Esophagus mucosa (tissue), 1 donor: ENCODE measurements around the gene RCN2. TPM values are rescaled to one million over a fixed set of nuclear protein-coding genes. Genes with fewer than 3 reads are reported as not detected.
"Not testable (repeated sequence)": the region's sequence is repeated elsewhere in the genome, so short reads cannot be mapped to it uniquely, and the experiment has no call there.

ENCODE experiments used
- ATAC-seq: fragments of 200-7000 bp; cut with Tn5 transposase; one replicate; pipeline ENCODE4 v1.9.1; 2020
- total RNA-seq: library from RNA; stranded (reverse); gene quantifications from one replicate; pipeline ENCODE4 v1.2.4, GENCODE V29; 2023
- donor health status: DM: yes; HTN: yes; CAD: no.

The RCN2 gene
- total RNA-seq, 1 donor from 2014 or later: 25.0 TPM

DNA sequence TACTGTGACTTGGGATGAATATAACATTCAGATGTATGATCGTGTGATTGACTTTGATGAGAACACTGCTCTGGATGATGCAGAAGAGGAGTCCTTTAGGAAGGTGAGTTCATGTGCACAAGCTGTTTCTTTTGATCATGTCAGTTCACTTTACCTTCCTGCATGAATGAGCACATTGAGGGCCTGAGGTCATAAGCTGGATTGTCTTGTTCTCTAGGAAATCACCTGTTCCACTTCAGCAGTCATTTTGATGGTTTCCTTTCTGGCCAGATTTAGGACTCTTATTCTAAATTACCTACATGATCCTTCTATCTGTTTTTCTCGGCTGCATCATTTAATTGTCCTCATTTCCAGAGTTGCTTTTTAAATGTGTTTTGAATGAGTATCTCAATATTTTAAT is 4.1 kb downstream of the RCN2 start:
- ATAC-seq: no peak

DNA sequence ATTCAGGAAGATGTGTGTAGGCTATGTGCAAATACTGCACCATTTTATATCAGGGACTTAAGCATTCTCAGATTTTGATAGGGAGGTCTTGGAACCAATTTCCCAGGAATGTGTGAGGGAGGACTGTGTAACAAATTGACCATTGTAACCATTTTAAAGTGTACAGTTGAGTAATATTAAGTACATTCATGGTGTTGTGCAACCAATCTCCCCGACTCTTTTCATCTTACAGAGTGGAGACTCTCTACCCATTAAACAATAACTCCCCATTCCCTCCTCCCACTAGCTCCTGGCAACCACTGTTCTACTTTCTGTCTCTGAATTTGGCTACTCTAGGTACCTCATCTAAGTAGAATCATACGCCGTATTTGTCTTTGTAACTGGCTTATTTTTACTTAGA is 5.1 kb downstream of the RCN2 start:
- no peak for ATAC-seq

DNA sequence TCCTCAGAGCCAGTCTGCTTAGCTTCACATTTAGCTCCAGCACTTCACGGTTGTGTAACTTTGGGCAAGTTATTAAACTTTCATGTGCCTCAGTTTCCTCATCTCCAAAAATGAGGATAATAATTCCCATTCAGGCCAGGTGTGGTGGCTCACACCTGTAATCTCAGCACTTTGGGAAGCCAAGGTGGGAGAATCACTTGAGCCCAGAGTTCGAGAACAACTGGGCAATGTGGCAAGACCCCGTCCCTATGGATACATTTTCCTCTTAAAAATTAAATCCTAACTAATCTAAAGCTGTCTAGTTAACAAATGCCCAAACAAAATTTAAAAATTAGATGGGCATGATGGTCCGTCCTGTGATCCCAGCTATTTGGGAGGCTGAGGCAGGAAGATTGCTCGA is 7.2 kb downstream of the RCN2 start:
- no peak for ATAC-seq

DNA sequence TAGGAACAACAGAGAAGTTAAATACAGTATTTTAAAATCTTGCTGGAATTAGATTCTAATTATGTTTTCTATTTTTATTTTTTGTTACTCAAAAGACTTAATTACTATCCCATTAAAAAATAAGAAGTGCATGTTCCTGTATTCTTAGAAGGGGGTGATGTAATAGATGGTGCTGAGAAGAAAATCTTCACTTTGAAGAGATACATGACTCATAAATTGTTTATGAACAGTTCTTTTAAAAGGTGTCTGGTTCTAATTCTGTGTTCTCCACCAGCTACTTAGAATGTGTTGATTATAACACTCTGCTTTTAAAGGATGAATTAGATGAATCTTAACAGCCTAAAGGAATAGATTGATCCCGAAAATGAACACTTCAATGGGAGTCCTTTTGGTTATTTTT is 8.2 kb downstream of the RCN2 start:
- no peak for ATAC-seq

DNA sequence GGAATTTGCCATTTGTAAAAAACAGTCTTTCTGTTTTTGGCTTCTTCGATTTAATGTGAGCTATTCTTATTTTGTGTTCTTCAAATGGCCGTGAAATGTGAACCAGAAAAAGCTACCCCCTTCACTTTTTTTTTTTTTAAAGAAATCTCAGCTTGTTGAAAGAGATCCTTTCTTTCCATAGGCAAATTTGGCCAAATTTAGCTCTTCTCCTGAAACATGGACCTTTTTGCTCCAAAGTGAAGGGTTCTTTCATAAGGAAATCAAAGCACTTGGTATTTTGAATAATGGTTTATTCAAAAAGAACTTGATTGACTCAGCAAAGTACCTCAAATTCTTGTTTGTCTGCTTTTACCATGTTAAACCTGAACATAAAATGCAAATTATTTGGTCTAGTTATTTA is 10.1 kb downstream of the RCN2 start:
- ATAC-seq: no peak

DNA sequence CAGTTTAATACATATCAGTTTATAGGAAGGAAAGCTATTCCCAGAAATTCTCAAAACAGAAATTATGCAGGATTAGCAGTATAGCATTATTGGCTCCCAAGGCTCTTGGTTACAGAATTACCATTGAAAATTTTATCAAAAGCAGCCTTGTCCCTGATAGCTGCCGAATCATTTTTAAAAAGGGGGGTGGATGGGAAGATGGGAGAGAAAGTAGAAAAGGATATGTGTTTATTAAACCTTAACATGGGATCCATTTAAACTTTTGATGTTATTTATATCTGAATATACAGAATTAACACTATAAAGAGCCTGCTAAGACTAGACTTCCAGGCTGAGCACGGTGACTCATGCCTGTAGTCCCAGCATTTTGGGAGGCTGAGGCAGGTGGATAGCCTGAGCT is 10.8 kb downstream of the RCN2 start:
- no peak for ATAC-seq

DNA sequence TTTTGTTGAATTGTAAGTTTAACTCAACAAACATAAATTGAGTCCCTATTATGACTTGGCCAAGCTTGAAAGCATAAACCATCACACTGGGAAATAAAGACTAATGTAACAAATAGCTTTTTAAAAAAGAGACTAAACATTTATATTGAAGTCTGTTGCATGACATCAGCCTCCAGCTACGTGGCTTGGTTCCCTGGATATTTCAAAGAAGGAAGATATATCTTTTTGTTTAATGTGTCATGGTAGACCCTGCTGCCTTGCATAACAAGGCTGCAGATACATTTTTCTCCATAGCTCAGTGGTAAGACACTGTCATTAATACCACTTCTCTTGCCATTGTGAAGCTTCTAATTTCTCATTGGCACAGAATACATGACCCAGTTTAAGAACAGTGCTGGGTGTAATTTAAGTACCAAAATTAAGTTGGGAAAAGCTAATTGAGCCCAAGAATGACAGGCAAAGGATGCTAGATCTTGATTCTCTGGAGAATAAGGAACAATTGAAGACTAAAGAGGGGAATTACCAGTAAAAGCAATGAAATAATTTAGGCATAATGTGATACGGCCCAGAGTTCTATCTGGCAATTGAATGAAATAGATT is 14.0 kb downstream of the RCN2 start:
- ATAC-seq: no peak

DNA sequence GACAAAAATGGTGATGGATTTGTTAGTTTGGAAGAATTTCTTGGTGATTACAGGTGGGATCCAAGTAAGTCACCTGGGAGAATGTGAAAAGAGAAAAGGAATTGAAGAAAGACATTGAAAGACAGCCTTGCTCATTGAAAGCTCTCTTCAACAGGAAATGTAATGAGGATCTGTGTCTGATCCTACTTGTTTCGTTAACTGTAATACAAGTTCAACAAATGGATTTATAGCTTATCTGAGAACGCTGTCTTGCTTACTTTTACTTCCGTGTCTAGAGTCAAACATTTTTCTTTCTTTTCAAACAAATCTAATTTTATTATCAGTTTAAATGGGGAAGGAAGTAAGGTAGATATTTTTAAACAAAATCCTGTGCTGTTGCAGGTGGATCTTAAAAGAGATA is 15.9 kb downstream of the RCN2 start:
- no peak for ATAC-seq

DNA sequence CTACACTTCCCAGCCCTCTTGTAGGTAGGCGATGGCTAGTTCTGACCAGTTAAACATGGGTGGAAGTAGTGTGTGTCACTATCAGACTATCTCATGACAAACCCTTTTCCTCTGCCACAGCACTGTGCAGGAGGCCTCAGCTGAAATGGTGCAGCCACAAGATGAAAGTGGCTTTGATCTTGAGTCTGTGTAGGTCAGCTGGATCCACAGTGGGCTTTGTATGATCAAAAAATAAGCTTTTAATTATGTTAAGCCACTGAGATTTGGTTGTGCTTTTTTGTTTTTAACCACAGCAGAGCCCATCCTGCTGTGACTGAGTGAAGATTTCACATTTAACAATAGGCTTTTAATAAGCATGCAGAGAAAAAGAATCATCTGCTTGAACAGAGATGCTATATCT is 19.7 kb downstream of the RCN2 start:
- ATAC-seq: no peak

DNA sequence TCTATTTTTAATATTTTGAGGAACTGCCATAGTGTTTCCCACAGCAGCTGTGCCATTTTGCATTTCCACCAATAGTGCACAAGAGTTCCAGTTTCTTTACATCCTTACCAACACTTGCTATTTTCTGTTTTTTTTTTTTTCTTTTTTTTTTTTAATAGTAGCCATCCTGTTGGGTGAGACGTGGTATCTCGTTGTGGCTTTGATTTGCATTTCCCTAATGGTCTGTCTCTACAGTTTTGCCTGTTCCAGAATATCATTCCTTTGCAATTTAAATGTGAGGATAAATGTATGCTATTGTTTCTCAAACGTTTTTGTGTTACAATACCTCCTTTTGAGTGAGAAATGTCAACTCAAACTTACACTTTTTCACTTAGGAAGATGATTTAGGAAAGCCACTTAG is 22.4 kb downstream of the RCN2 start:
- no peak for ATAC-seq

DNA sequence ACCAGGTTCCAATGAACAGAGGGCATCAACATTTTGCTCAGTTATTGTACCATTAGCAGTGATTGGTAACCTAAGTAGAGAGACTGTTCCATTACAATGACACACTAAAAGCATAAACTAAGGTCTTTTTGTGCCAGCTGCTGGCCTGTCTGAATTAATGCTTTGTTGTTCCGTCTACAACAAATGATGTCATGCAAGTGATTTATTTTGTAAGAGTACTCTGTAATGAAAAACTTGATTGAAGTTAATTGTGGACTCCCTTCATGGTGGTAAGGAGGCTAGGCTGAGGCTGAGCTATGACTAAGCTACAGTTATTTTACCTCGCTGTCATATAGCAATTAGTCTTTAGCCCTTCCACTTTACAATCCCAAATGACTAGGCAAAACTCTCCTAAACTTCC is 23.2 kb downstream of the RCN2 start:
- no peak for ATAC-seq

DNA sequence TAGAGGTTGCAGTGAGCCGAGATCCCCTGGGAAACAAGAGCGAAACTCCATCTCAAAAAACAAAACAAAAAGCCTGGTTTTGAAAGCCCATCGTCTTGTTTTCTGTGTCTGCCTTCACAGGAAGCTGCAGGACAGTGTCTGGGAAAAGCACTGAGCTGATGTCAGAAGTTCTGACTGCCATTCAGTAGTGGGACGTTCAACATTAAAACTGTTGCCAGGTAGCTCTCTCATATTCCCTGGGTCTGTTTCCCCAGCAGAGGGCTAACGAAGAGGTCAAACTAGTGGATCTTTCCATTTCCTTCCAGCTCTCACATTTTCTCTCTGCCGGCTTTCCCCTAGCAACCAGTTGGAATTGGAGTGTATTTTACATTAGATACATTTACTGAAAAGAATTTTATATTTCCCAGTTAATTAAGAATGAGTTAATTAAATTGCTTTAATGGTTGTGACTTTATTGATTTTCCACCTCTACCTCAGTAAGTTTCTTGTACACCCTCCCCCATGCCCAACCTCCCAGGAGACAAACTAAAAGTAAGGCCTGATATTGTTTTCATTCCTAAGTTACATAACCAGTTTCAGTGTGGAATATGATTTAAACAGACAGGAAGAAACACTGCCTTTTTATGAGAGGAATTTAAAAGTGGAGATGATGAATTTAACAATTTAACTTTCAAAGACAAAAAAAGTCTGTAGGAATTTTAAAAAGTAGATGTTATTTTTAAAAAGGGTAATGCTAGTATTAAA is 29.9 kb downstream of the RCN2 start:
- ATAC-seq: no peak

DNA sequence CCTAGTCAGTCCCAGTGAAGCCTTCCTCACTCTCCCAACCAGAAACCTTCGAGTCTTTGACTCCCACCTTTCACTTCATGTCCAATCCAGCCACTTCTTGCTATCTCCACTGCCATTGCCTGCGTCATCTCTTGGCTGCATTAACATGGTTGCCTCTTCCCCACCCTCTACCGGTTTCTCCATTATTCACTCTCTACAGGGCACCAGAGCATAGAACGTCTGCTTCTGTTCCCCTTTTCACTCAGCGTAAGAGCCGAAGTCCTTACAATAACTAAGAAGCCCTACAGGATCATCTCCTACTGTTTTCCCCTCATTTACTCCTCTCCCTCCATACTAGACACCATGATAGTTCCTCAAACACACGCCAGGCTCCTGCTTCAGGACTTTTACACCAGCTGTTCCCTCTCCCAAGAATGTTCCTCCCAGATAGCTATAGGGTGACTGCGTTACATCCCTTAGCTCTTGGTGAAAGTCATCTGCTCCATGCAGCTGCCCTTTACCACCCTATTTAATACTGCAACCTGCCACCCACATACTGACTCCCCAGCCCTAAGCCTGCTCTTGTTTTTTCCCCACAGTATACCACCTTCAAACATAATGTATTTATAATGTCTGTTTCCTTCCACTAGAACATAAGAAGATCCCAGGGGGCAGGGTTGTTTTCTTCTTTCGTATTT is 30.9 kb downstream of the RCN2 start:
- ATAC-seq: no peak

DNA sequence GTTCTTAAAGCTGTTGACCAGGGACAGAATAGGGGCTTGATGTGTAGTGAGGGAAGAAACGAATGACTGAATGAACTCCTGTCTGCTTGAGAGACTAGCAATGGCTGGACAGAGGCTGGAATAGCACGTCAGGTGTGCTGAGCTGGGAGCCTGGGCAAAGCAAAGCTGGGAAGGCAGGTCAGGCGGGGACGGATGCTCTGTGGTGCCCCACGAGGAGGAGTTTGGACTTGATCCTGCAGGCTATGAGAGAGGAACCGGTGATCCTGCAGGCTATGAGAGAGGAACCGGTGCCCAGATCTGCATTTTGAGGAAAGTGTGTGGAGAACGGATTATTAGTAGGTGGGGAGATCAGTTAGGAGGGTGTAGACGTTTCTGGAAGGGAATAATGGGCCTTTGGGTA is 32.0 kb downstream of the RCN2 start:
- ATAC-seq: peak; percentile 49

DNA sequence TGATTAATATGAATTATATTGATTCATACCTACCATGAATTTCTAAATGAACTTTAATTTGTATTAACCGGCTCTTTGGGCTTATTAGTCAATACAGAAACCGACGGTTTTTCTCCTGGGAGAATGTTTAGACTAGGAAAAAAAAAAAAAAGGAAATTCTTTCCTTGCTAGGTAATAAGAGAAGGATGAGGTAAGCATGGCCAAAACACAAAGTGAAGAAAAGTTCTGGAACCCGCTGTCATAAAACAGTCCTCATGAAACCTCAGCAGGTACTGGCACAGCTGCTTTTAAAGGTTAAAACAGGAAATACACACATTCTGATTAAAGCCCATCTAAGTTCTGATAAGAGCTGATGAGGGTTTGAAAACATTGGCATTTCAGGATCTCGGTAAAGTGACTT is 32.6 kb downstream of the RCN2 start:
- no peak for ATAC-seq

DNA sequence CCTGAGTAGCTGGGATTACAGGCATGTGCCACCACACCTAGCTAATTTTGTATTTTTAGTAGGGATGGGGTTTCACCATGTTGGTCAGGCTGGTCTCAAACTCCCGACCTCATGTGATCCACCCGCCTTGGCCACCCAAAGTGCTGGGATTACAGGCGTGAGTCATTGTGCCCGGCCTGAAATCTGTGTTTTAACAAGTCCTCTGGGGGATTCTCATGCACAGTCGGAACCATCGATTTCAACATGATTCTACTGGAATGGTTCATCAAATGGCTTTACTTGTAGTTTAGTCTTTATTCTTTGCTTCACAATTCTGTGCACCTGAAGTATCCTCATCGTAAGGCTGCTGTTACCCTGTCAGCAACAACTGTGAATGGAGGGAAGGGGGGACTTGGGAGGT is 34.5 kb downstream of the RCN2 start:
- ATAC-seq: not testable (repeated sequence)

DNA sequence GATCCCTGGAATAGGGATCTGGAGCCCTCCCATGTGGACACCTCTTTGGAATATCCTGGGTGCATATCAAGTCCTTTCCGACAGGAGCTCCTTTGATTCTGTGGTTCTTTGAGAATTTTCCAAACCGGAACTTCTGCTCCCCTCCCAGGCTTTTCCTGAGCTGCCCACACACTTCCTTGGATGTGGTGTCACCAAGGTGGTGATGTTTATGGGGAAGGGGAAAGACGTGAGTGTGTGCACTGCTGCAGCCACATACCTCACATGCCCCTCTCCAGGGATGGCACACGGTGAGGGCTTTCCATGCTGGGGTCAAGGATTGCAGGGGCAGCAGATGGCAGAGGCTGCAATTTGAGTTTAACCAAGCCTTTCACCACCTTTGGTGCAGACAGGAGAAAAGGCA is 35.5 kb downstream of the RCN2 start:
- no peak for ATAC-seq

DNA sequence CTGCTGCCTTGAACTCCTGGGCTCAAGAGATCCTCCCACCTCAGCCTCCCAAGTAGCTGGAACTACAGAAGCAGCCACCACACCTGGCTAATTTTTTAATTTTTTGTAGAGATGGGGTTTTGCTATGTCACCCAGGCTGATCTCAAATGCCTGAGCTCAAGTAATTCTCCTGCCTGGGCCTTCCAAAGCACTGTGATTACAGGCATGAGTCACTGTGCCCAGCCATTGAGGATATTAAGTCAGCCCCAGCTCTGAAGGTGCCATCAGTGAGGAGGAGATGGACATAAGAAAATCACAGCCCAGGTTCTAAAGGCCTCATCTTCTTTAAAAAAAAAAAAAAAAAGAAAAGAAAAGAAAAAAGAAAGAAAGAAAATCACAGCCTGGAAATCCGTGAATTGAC is 36.8 kb downstream of the RCN2 start:
- ATAC-seq: no peak

DNA sequence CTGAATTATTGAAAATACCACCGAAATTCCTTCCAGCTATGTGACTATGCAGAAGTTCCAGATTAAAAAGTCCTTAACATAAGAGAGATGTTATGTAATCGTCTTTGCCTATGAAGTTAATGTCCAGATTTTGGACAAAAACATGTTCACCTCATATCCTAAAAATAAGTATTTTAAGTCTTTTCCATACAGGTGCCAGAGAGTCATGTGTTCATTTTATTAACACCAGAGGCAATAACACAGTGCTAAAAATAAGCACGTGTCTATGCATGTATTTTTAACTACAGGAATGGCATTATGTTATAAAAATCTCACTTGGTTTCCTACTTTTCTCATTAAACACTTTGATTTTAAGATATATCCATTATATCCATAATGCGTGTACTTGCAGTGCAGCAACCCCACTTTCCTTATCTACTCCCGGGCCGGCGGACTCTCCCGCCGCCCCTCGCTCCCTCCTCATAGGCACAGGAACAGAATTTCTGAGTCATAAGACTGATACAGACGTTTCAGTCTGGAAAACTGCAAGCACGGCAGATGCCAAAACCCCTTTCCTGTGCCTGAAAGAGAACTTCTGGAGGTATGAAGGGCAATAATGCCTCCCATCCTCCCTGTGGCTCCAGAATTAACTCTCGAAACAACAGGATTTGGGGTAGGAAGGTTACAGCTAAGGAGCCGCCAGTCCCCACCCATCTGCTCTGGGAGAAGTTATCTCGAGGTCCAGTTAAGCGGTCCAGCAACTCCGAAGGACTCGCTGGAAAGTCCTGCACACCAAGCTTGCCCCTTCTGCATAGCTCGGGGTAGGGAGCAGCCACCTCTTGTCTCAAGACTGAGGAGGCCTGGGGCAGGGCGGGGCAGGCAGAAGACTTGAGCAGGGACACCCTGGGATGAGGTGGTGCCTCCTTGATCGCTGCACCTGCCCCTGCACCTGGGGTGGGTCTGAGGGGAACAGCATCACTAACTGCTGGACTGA is 41.1 kb downstream of the RCN2 start:
- no peak for ATAC-seq

DNA sequence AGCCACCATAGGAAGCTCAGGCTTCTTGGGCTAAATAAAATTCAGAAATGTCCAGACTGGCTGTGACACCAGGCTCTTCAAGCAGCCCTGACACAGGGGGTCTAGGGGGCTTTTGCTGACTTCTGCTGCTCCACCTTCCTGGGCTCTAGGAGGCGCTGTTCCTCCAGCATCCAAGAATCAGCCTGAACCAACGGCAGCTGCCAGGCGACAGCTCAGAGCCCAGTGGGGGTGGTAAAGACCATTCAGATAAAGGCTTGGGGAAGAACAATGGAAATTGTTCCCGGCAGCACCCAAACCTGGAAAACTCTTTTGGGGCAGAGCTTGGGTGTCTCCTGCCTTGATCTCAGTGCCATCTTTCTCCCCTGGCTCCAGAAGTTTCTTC is 41.8 kb downstream of the RCN2 start:
- ATAC-seq: no peak

DNA sequence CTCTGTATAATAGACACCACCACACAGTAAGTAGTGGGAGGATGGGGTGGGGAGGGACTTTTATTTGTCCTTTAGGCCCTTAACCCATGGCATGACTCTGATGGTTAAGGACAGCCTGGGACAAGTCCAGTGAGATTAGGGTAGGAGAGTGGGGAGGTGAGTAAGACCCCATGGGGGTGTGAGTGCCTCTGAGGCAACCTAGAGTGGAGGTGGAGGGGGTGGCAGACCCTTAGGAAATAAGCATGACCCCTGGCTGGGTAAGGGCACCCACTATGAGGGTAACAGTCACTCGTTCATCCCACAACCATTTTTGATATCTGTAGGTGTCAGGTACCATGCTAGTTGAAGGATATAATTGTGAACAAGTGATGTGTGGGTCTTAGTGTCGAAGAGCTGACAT is 42.4 kb downstream of the RCN2 start:
- no peak for ATAC-seq

DNA sequence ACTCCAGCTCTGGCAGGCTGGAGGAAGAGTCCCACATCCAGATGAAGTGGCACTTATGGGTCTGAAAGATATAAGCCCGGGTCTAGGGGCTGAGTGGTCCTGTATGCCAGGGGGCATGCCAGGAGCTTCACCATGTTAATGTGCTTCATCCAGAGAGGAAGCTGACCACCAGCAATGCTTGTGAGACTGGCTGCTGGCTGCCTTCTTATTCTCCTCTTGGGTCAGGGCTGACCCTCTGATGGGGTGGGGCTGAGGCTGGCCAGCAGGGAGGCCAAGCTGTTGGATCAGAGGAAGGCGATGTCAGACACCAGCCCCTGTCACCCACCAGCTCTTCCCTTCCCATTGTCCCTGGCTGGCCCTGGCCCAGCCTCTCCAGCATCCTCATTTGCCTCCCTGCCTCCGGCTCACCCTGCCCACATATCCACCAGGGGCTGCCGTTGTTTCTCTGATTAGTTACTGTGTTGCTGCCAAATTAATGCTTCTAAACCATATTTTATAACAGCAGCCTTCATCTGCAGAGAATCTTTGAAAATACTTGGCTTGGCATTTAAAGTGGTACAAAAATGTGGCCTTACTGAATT is 43.0 kb downstream of the RCN2 start:
- ATAC-seq: no peak

DNA sequence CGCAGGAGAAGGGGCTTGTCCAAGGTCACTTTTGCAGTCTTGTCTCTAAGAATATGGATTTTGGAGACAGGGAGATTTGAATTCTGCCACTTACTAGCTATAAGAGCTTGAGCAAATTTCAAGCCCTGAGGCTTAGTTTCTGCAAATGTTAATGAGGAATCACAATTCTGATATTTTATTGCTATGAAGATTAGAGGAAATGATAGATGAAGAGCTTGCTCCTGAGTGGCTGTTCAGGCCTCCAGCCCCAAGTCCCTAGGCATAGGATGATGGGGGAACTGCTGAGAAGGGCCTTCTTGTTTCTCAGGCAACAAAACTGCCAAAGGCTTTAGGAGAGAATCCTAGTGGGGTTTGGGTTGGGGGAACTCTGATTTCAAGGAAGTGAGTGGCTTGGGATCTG is 44.6 kb downstream of the RCN2 start:
- no peak for ATAC-seq
